BE2C (cell line): ENCODE results near the gene SH3BGRL2.
"Not testable (repeated sequence)": the region's sequence is repeated elsewhere in the genome, so short reads cannot be mapped to it uniquely, and the experiment has no call there.

Experiments
- DNase-seq: peaks from one replicate; pipeline ENCODE4 v3.0.0-alpha.2; 2020
- H3K27me3 ChIP-seq: fragments of 250-450 bp; sonication (Bioruptor Pico); 2 replicates; pipeline ENCODE4 v1.5.1; 2020; ENCODE audit warnings: mild to moderate bottlenecking
- H3K36me3 ChIP-seq: fragments of 250-450 bp; sonication (Bioruptor Pico); 2 replicates; pipeline ENCODE4 v1.5.1; 2020; ENCODE audit warnings: mild to moderate bottlenecking
- H3K4me1 ChIP-seq: fragments of 250-450 bp; sonication (Bioruptor Pico); 2 replicates; pipeline ENCODE4 v1.5.1; 2020
- H3K4me3 ChIP-seq: 2 replicates; pipeline ENCODE4 v1.5.1; 2011; ENCODE audit warnings: low read depth, low read length
- H3K9me3 ChIP-seq: fragments of 250-450 bp; sonication (Bioruptor Pico); 2 replicates; pipeline ENCODE4 v1.5.1; 2020
- CTCF ChIP-seq: IDR thresholded peaks from 2 replicates; pipeline ENCODE4 v1.5.1; 2012; ENCODE audit warnings: mild to moderate bottlenecking, low read depth, low read length

Gene SH3BGRL2

GRCh38 chr6:79648328-79648727, 17.2 kb downstream of the SH3BGRL2 start:
- TF ChIP-seq CTCF, result no peak
- no peak for DNase-seq
- Histone ChIP-seq H3K36me3 (no peaks in the 10 kb centered on the region), H3K27me3 (no peaks in the 10 kb centered on the region), H3K9me3 (no peaks in the 10 kb centered on the region), H3K4me3 (no peak overlapping the region), H3K4me1 (no peaks in the 10 kb centered on the region)

- no peaks in the 10 kb centered on the region for H3K27me3 ChIP-seq
- DNase-seq, result no peak
- H3K9me3 ChIP-seq, result no peaks in the 10 kb centered on the region
- TF ChIP-seq CTCF, result no peak
- H3K36me3 ChIP-seq, result no peaks in the 10 kb centered on the region
- no peak overlapping the region for H3K4me3 ChIP-seq
- no peaks in the 10 kb centered on the region for H3K4me1 ChIP-seq
Observed at GRCh38 chr6:79649016-79649415, 17.9 kb downstream of the SH3BGRL2 start.

- H3K4me1 ChIP-seq, result no peaks in the 10 kb centered on the region
- no peaks in the 10 kb centered on the region for H3K36me3 ChIP-seq
- no peaks in the 10 kb centered on the region for H3K27me3 ChIP-seq
- no peak overlapping the region for H3K4me3 ChIP-seq
- no peaks in the 10 kb centered on the region for H3K9me3 ChIP-seq
- no peak for DNase-seq
- TF ChIP-seq CTCF, result no peak
Observed at GRCh38 chr6:79650950-79651349, 19.8 kb downstream of the SH3BGRL2 start.

- Histone ChIP-seq H3K27me3 (no peaks in the 10 kb centered on the region), H3K9me3 (no peaks in the 10 kb centered on the region; the same call in 1 of the 2 replicates), H3K4me3 (no peak overlapping the region), H3K4me1 (no peaks in the 10 kb centered on the region), H3K36me3 (no peaks in the 10 kb centered on the region)
- no peak for TF ChIP-seq CTCF
- DNase-seq, result no peak
Observed at GRCh38 chr6:79656134-79656533, 25.0 kb downstream of the SH3BGRL2 start.

GRCh38 chr6:79657238-79657637, 26.1 kb downstream of the SH3BGRL2 start:
- Histone ChIP-seq H3K9me3 (no peaks in the 10 kb centered on the region; the same call in 1 of the 2 replicates), H3K4me3 (no peak overlapping the region), H3K36me3 (no peaks in the 10 kb centered on the region), H3K27me3 (no peaks in the 10 kb centered on the region), H3K4me1 (no peaks in the 10 kb centered on the region)
- no peak for TF ChIP-seq CTCF
- no peak for DNase-seq

- not testable (repeated sequence) for H3K36me3 ChIP-seq, H3K4me1 ChIP-seq, H3K9me3 ChIP-seq, H3K27me3 ChIP-seq, H3K4me3 ChIP-seq, DNase-seq
Observed at GRCh38 chr6:79663655-79664054, 32.5 kb downstream of the SH3BGRL2 start.
